ENCODE measurements around the gene LIN9.
A peak's percentile ranks its signal among the peaks of the same experiment; 100 is the strongest.

LIN9 gene

GRCh38 chr1:226335661-226336060, 26.7 kb upstream of the LIN9 start:
- no peak for ATAC-seq
- Mint-ChIP-seq H3K27ac (no peak overlapping the region), H3K4me3 (no peak overlapping the region), H3K27me3 (peaks cover 7% of the 10 kb centered on the region), H3K36me3 (ENCODE audit: low read depth) (peaks cover 2% of the 10 kb centered on the region), H3K9me3 (peaks cover 7% of the 10 kb centered on the region), H3K4me1 (peaks cover 15% of the 10 kb centered on the region)
- no peak for DNase-seq

- DNase-seq (no peak), ATAC-seq (no peak)
- H3K4me1 Mint-ChIP-seq = peaks cover 15% of the 10 kb centered on the region
- no peaks in the 10 kb centered on the region for H3K9me3 Mint-ChIP-seq
- H3K27ac Mint-ChIP-seq = peak overlapping the region; percentile 73
- peaks cover 4% of the 10 kb centered on the region for H3K27me3 Mint-ChIP-seq
- H3K36me3 Mint-ChIP-seq (ENCODE audit: low read depth) = no peaks in the 10 kb centered on the region
- H3K4me3 Mint-ChIP-seq = peak overlapping the region; percentile 71
Observed at GRCh38 chr1:226332947-226333346, 24.0 kb upstream of the LIN9 start.

GRCh38 chr1:226329237-226329636, 20.3 kb upstream of the LIN9 start:
- peaks cover 7% of the 10 kb centered on the region for H3K4me1 Mint-ChIP-seq
- ATAC-seq (no peak), DNase-seq (no peak)
- H3K27ac Mint-ChIP-seq = no peak overlapping the region
- peaks cover 4% of the 10 kb centered on the region for H3K27me3 Mint-ChIP-seq
- no peaks in the 10 kb centered on the region for H3K9me3 Mint-ChIP-seq
- no peak overlapping the region for H3K4me3 Mint-ChIP-seq
- H3K36me3 Mint-ChIP-seq (ENCODE audit: low read depth) = no peaks in the 10 kb centered on the region

- Mint-ChIP-seq H3K27me3 (no peaks in the 10 kb centered on the region), H3K4me1 (no peaks in the 10 kb centered on the region), H3K36me3 (ENCODE audit: low read depth) (no peaks in the 10 kb centered on the region), H3K27ac (no peak overlapping the region), H3K9me3 (no peaks in the 10 kb centered on the region), H3K4me3 (no peak overlapping the region)
- ATAC-seq (no peak), DNase-seq (no peak)
Observed at GRCh38 chr1:226327761-226328162, 18.8 kb upstream of the LIN9 start.

- no peak for ATAC-seq
Observed at GRCh38 chr1:226325178-226325577, 16.2 kb upstream of the LIN9 start.

GRCh38 chr1:226324479-226324878, 15.5 kb upstream of the LIN9 start:
- no peaks in the 10 kb centered on the region for H3K4me1 Mint-ChIP-seq
- ATAC-seq (no peak), DNase-seq (no peak)
- H3K4me3 Mint-ChIP-seq = no peak overlapping the region
- H3K36me3 Mint-ChIP-seq (ENCODE audit: low read depth) = no peaks in the 10 kb centered on the region
- H3K9me3 Mint-ChIP-seq = no peaks in the 10 kb centered on the region
- H3K27me3 Mint-ChIP-seq = peaks cover 5% of the 10 kb centered on the region
- H3K27ac Mint-ChIP-seq = no peak overlapping the region

More at GRCh38 chr1:226325178-226325577, 16.2 kb upstream of the LIN9 start:
- no peak overlapping the region for H3K4me3 Mint-ChIP-seq
- no peaks in the 10 kb centered on the region for H3K36me3 Mint-ChIP-seq (ENCODE audit: low read depth)
- H3K27ac Mint-ChIP-seq = no peak overlapping the region
- peaks cover 4% of the 10 kb centered on the region for H3K27me3 Mint-ChIP-seq
- H3K4me1 Mint-ChIP-seq = no peaks in the 10 kb centered on the region
- DNase-seq = no peak
- no peaks in the 10 kb centered on the region for H3K9me3 Mint-ChIP-seq

GRCh38 chr1:226322986-226323385, 14.0 kb upstream of the LIN9 start:
- no peak for DNase-seq

GRCh38 chr1:226320930-226321329, 12.0 kb upstream of the LIN9 start:
- ATAC-seq = no peak
- Mint-ChIP-seq H3K4me1 (no peaks in the 10 kb centered on the region), H3K27me3 (peaks cover 15% of the 10 kb centered on the region), H3K27ac (no peak overlapping the region), H3K4me3 (no peak overlapping the region), H3K9me3 (no peaks in the 10 kb centered on the region), H3K36me3 (ENCODE audit: low read depth) (no peaks in the 10 kb centered on the region)
- no peak for DNase-seq

More at GRCh38 chr1:226322986-226323385, 14.0 kb upstream of the LIN9 start:
- peaks cover 12% of the 10 kb centered on the region for H3K27me3 Mint-ChIP-seq
- no peak for ATAC-seq
- H3K4me1 Mint-ChIP-seq = no peaks in the 10 kb centered on the region
- H3K36me3 Mint-ChIP-seq (ENCODE audit: low read depth) = no peaks in the 10 kb centered on the region
- H3K4me3 Mint-ChIP-seq = no peak overlapping the region
- H3K9me3 Mint-ChIP-seq = no peaks in the 10 kb centered on the region
- H3K27ac Mint-ChIP-seq = no peak overlapping the region

- ATAC-seq (no peak), DNase-seq (no peak)
- Mint-ChIP-seq H3K36me3 (ENCODE audit: low read depth) (no peaks in the 10 kb centered on the region), H3K27me3 (peaks cover 22% of the 10 kb centered on the region), H3K4me1 (no peaks in the 10 kb centered on the region), H3K9me3 (no peaks in the 10 kb centered on the region), H3K4me3 (no peak overlapping the region), H3K27ac (no peak overlapping the region)
Observed at GRCh38 chr1:226318471-226318870, 9.5 kb upstream of the LIN9 start.

GRCh38 chr1:226314055-226314454, 5.1 kb upstream of the LIN9 start:
- ATAC-seq (no peak), DNase-seq (no peak)
- Mint-ChIP-seq H3K27me3 (peaks cover 34% of the 10 kb centered on the region), H3K4me1 (peaks cover 9% of the 10 kb centered on the region), H3K4me3 (no peak overlapping the region), H3K36me3 (ENCODE audit: low read depth) (no peaks in the 10 kb centered on the region), H3K9me3 (no peaks in the 10 kb centered on the region), H3K27ac (no peak overlapping the region)

- no peaks in the 10 kb centered on the region for H3K36me3 Mint-ChIP-seq (ENCODE audit: low read depth)
- ATAC-seq = no peak
- no peaks in the 10 kb centered on the region for H3K9me3 Mint-ChIP-seq
- H3K4me3 Mint-ChIP-seq = no peak overlapping the region
- peaks cover 14% of the 10 kb centered on the region for H3K4me1 Mint-ChIP-seq
- DNase-seq = no peak
- no peak overlapping the region for H3K27ac Mint-ChIP-seq
- H3K27me3 Mint-ChIP-seq = peaks cover 27% of the 10 kb centered on the region
Observed at GRCh38 chr1:226312065-226312464, 3.1 kb upstream of the LIN9 start.

GRCh38 chr1:226311376-226311775, 2.4 kb upstream of the LIN9 start:
- DNase-seq = no peak
- Mint-ChIP-seq H3K27ac (no peak overlapping the region), H3K9me3 (no peaks in the 10 kb centered on the region), H3K36me3 (ENCODE audit: low read depth) (no peaks in the 10 kb centered on the region), H3K4me3 (no peak overlapping the region), H3K4me1 (peaks cover 15% of the 10 kb centered on the region), H3K27me3 (peaks cover 27% of the 10 kb centered on the region)
- no peak for ATAC-seq

- Mint-ChIP-seq H3K4me3 (no peak overlapping the region), H3K27ac (no peak overlapping the region), H3K27me3 (peaks cover 26% of the 10 kb centered on the region), H3K36me3 (ENCODE audit: low read depth) (no peaks in the 10 kb centered on the region), H3K4me1 (peaks cover 16% of the 10 kb centered on the region), H3K9me3 (no peaks in the 10 kb centered on the region)
- ATAC-seq = no peak
- DNase-seq = no peak
Observed at GRCh38 chr1:226310637-226311195, 1.8 kb upstream of the LIN9 start.

GRCh38 chr1:226310245-226310540, 1.2 kb upstream of the LIN9 start:
- H3K36me3 Mint-ChIP-seq (ENCODE audit: low read depth) = no peaks in the 10 kb centered on the region
- no peak for ATAC-seq
- DNase-seq = no peak
- no peaks in the 10 kb centered on the region for H3K9me3 Mint-ChIP-seq
- H3K27ac Mint-ChIP-seq = peak overlapping the region; percentile 57
- peaks cover 26% of the 10 kb centered on the region for H3K27me3 Mint-ChIP-seq
- peak overlapping the region; percentile 87 for H3K4me3 Mint-ChIP-seq
- H3K4me1 Mint-ChIP-seq = peaks cover 19% of the 10 kb centered on the region

GRCh38 chr1:226309398-226310244, 657 bp upstream of the LIN9 start:
- Mint-ChIP-seq H3K4me3 (peak overlapping the region; percentile 87), H3K27ac (peak overlapping the region; percentile 57), H3K27me3 (peaks cover 26% of the 10 kb centered on the region), H3K4me1 (peaks cover 19% of the 10 kb centered on the region), H3K36me3 (ENCODE audit: low read depth) (no peaks in the 10 kb centered on the region), H3K9me3 (no peaks in the 10 kb centered on the region)
- DNase-seq = no peak
- ATAC-seq = peak; percentile 57
